IMR-90 (cell line): ENCODE data around the gene KDM1B. TPM values are rescaled to one million over a fixed set of nuclear protein-coding genes. Genes with fewer than 3 reads are reported as not detected.
A peak's percentile ranks its signal among the peaks of the same experiment; 100 is the strongest.

ENCODE experiments used
- ATAC-seq: fragments of 200-7000 bp; cut with Tn5 transposase; 2 replicates; pipeline ENCODE4 v1.9.1; 2020; ENCODE audit warnings: low read depth, mild to moderate bottlenecking, moderate library complexity
- BruUV-seq: library from RNA; stranded (reverse); fragments of 400-500 nt; replicated peaks from 2 replicates; lab custom pipeline; 2021; lab: Mats Ljungman, UMichigan
- CTCF ChIA-PET: fragments of 300-600 bp; formaldehyde crosslinking; extraction: SDS; loops from one replicate; lab custom pipeline; 2021; ENCODE audit warnings: antibody characterized with exemption; lab: Yijun Ruan, JAX
- POLR2A ChIA-PET: fragments of 300-600 bp; sonication (Branson Sonifier 250); formaldehyde crosslinking; loops from one replicate; lab custom pipeline; 2022; ENCODE audit warnings: antibody characterized with exemption; ENCODE audit not compliant: unreplicated experiment; lab: Charles Lee
- DNase-seq: peaks from one replicate; pipeline ENCODE4 v3.0.0; 2013
- H2AFZ ChIP-seq: replicated peaks from 2 replicates; pipeline ENCODE3; 2013; ENCODE audit warnings: low read length, mild to moderate bottlenecking; ENCODE audit not compliant: poor library complexity
- H2AK5ac ChIP-seq: 2 replicates; pipeline ENCODE4 v1.6.1; 2013; ENCODE audit warnings: low read depth, low read length, inconsistent platforms
- H2AK9ac ChIP-seq: replicated peaks from 2 replicates; pipeline ENCODE3; 2013; ENCODE audit warnings: mild to moderate bottlenecking, low read depth, low read length, moderate library complexity; ENCODE audit not compliant: poor library complexity
- H2BK120ac ChIP-seq: 2 replicates; pipeline ENCODE4 v1.6.1; 2013; ENCODE audit warnings: low read depth, low read length, inconsistent platforms
- H2BK15ac ChIP-seq: 3 replicates; pipeline ENCODE4 v1.6.1; 2013; ENCODE audit warnings: low read depth, low read length, inconsistent platforms
- H2BK20ac ChIP-seq: 2 replicates; pipeline ENCODE4 v1.6.1; 2013; ENCODE audit warnings: low read depth, mild to moderate bottlenecking, inconsistent platforms, low read length, moderate library complexity
- H2BK5ac ChIP-seq: 2 replicates; pipeline ENCODE4 v1.6.1; 2013; ENCODE audit warnings: mild to moderate bottlenecking, low read depth, low read length, inconsistent platforms; ENCODE audit not compliant: poor library complexity, severe bottlenecking
- H3K14ac ChIP-seq: replicated peaks from 2 replicates; pipeline ENCODE4 v1.6.1; 2013; ENCODE audit warnings: low read depth, low read length, inconsistent platforms
- H3K18ac ChIP-seq: 2 replicates; pipeline ENCODE4 v1.6.1; 2013; ENCODE audit warnings: low read depth, low read length, control low read depth
- H3K23ac ChIP-seq: 2 replicates; pipeline ENCODE4 v1.6.1; 2013; ENCODE audit warnings: low read depth, low read length, inconsistent platforms
- H3K27ac ChIP-seq: 2 replicates; pipeline ENCODE4 v1.5.1; 2013; ENCODE audit warnings: mild to moderate bottlenecking, control low read depth, low read length; ENCODE audit not compliant: insufficient read depth
- H3K27me3 ChIP-seq: 2 replicates; pipeline ENCODE4 v1.6.1; 2013; ENCODE audit warnings: low read length; ENCODE audit not compliant: control insufficient read depth, insufficient read depth
- H3K36me3 ChIP-seq: 2 replicates; pipeline ENCODE4 v1.6.1; 2013; ENCODE audit warnings: low read length, mixed read lengths; ENCODE audit not compliant: control insufficient read depth, insufficient read depth
- H3K4ac ChIP-seq: 2 replicates; pipeline ENCODE4 v1.6.1; 2013; ENCODE audit warnings: low read depth, low read length, inconsistent platforms
- H3K4me1 ChIP-seq: 2 replicates; pipeline ENCODE4 v1.6.1; 2013; ENCODE audit warnings: low read length, mixed read lengths; ENCODE audit not compliant: control insufficient read depth, insufficient read depth
- H3K4me2 ChIP-seq: 2 replicates; pipeline ENCODE4 v1.6.1; 2013; ENCODE audit warnings: low read depth, mild to moderate bottlenecking, control low read depth, low read length, moderate library complexity
- H3K4me3 ChIP-seq: 2 replicates; pipeline ENCODE4 v1.5.1; 2013; ENCODE audit warnings: low read depth, mild to moderate bottlenecking, control low read depth, low read length, moderate library complexity; ENCODE audit not compliant: insufficient read depth
- H3K56ac ChIP-seq: 2 replicates; pipeline ENCODE4 v1.6.1; 2013; ENCODE audit warnings: low read length, inconsistent platforms; ENCODE audit not compliant: insufficient read depth; ENCODE audit errors: extremely low read depth
- H3K79me1 ChIP-seq, 2 experiments: 2 replicates each; pipeline ENCODE4 v1.6.1; 2013; ENCODE audit warnings: low read length in 2 of 2, inconsistent platforms in 1 of 2, low read depth in 1 of 2
- H3K9ac ChIP-seq: 2 replicates; pipeline ENCODE4 v1.6.1; 2013; ENCODE audit warnings: low read depth, low read length, control low read depth
- H3K9me1 ChIP-seq: 2 replicates; pipeline ENCODE4 v1.6.1; 2013; ENCODE audit warnings: low read length, inconsistent platforms; ENCODE audit not compliant: insufficient read depth
- H3K9me3 ChIP-seq: 2 replicates; pipeline ENCODE4 v1.6.1; 2013; ENCODE audit warnings: low read length; ENCODE audit not compliant: control insufficient read depth, insufficient read depth
- H4K20me1 ChIP-seq: 2 replicates; pipeline ENCODE4 v1.6.1; 2013; ENCODE audit warnings: low read length, inconsistent platforms; ENCODE audit not compliant: insufficient read depth
- H4K5ac ChIP-seq: 2 replicates; pipeline ENCODE4 v1.6.1; 2013; ENCODE audit warnings: mild to moderate bottlenecking, low read depth, low read length, control low read depth
- H4K8ac ChIP-seq, 2 experiments: 2 replicates each; pipeline ENCODE4 v1.6.1; 2013; ENCODE audit warnings: low read depth in 2 of 2, low read length in 2 of 2, control low read depth in 1 of 2, inconsistent platforms in 1 of 2
- H4K91ac ChIP-seq: 2 replicates; pipeline ENCODE4 v1.6.1; 2013; ENCODE audit warnings: low read depth, low read length, inconsistent platforms; ENCODE audit not compliant: insufficient read depth
- BHLHE40 ChIP-seq: fragments of 150-350 bp; IDR thresholded peaks from 2 replicates; pipeline ENCODE4 v1.6.1; 2016; ENCODE audit warnings: mild to moderate bottlenecking, low read depth, low read length
- CEBPB ChIP-seq: IDR thresholded peaks from 2 replicates; pipeline ENCODE4 v1.6.1; 2012; ENCODE audit warnings: low read depth, low read length, improper control_type of control experiment
- CHD1 ChIP-seq: IDR thresholded peaks from 2 replicates; pipeline ENCODE4 v1.6.1; 2012; ENCODE audit warnings: low read depth, low read length, improper control_type of control experiment
- FOS ChIP-seq: fragments of 150-350 bp; IDR thresholded peaks from 2 replicates; pipeline ENCODE4 v1.6.1; 2016; ENCODE audit warnings: low read depth, low read length
- MAFK ChIP-seq: IDR thresholded peaks from 2 replicates; pipeline ENCODE4 v1.6.1; 2012; ENCODE audit warnings: low read depth, low read length, improper control_type of control experiment
- MAZ ChIP-seq: IDR thresholded peaks from 2 replicates; pipeline ENCODE4 v1.6.1; 2012; ENCODE audit warnings: low read depth, mild to moderate bottlenecking, low read length, improper control_type of control experiment, moderate library complexity, borderline replicate concordance
- MXI1 ChIP-seq: IDR thresholded peaks from 2 replicates; pipeline ENCODE4 v1.6.1; 2012; ENCODE audit warnings: low read depth, mild to moderate bottlenecking, low read length, moderate library complexity, borderline replicate concordance
- POLR2A ChIP-seq: IDR thresholded peaks from 2 replicates; pipeline ENCODE4 v1.6.1; 2012; ENCODE audit warnings: mild to moderate bottlenecking, low read depth, low read length
- RAD21 ChIP-seq: IDR thresholded peaks from 2 replicates; pipeline ENCODE4 v1.6.1; 2012; ENCODE audit warnings: low read length, improper control_type of control experiment
- RCOR1 ChIP-seq: IDR thresholded peaks from 2 replicates; pipeline ENCODE4 v1.6.1; 2012; ENCODE audit warnings: mild to moderate bottlenecking, low read length, improper control_type of control experiment; ENCODE audit not compliant: insufficient replicate concordance
- RFX5 ChIP-seq: IDR thresholded peaks from 2 replicates; pipeline ENCODE4 v1.8.0; 2012; ENCODE audit warnings: low read depth, mild to moderate bottlenecking, low read length, moderate library complexity
- SMC3 ChIP-seq: fragments of 150-350 bp; IDR thresholded peaks from 2 replicates; pipeline ENCODE4 v1.6.1; 2016; ENCODE audit warnings: low read depth, mild to moderate bottlenecking, antibody characterized with exemption, low read length, moderate library complexity
- WGBS, 2 experiments: methylation state at CpG; one replicate each; pipeline versions ENCODE4 v1.1.5 to v1.1.7; 2013; ENCODE audit warnings: missing lambda C conversion rate in 2 of 2; ENCODE audit not compliant: insufficient read length in 1 of 2; ENCODE audit errors: extremely low coverage in 2 of 2; 5-methylcytosine and 5-hydroxymethylcytosine counted together
- dilution Hi-C: fragments of 300-500 bp; cut with HindIII; formaldehyde crosslinking; loops from one replicate; pipeline ENCODE4 v1.14.3; 2018; ENCODE audit warnings: low sequenced_read_pairs; ENCODE audit not compliant: unreplicated experiment
- in situ Hi-C: fragments of 300-500 bp; cut with MboI; formaldehyde crosslinking; loops from 3 replicates; pipeline ENCODE4 v1.14.3; 2019; ENCODE audit warnings: low sequenced_read_pairs, inconsistent platforms, mixed read lengths
- intact Hi-C: fragments of 100-400 bp; cut with micrococcal nuclease; formaldehyde crosslinking; loops from 2 replicates; pipeline ENCODE4 v1.10.0; 2022
- polyA plus RNA-seq, 3 experiments: library from polyadenylated mRNA; depleted of rRNA; stranded (reverse); fragments of >200 nt; gene quantifications; 2 replicates each; pipeline ENCODE4 v1.2.3, GENCODE V29; 2012; ENCODE audit warnings: low replicate concordance in 1 of 3
- total RNA-seq: library from RNA; depleted of rRNA; stranded (reverse); fragments of >200 nt; gene quantifications from 2 replicates; pipeline ENCODE4 v1.2.3, GENCODE V29; 2012
- TF ChIP-seq, protein P1 (sequence below): fragments of 150-350 bp; IDR thresholded peaks from 2 replicates; pipeline ENCODE4 v1.6.1; 2017; ENCODE audit warnings: mild to moderate bottlenecking, antibody characterized with exemption, low read length, low read depth
- TF ChIP-seq, protein P2 (sequence below): fragments of 150-350 bp; IDR thresholded peaks from 2 replicates; pipeline ENCODE4 v1.6.1; 2016; ENCODE audit warnings: low read depth, mild to moderate bottlenecking, low read length, moderate library complexity, borderline replicate concordance

The KDM1B gene
- total and polyA plus RNA-seq, 2 of the 4 experiments (the other 2 are of a cell fraction), result 13.2 to 16.7 TPM

DNA sequence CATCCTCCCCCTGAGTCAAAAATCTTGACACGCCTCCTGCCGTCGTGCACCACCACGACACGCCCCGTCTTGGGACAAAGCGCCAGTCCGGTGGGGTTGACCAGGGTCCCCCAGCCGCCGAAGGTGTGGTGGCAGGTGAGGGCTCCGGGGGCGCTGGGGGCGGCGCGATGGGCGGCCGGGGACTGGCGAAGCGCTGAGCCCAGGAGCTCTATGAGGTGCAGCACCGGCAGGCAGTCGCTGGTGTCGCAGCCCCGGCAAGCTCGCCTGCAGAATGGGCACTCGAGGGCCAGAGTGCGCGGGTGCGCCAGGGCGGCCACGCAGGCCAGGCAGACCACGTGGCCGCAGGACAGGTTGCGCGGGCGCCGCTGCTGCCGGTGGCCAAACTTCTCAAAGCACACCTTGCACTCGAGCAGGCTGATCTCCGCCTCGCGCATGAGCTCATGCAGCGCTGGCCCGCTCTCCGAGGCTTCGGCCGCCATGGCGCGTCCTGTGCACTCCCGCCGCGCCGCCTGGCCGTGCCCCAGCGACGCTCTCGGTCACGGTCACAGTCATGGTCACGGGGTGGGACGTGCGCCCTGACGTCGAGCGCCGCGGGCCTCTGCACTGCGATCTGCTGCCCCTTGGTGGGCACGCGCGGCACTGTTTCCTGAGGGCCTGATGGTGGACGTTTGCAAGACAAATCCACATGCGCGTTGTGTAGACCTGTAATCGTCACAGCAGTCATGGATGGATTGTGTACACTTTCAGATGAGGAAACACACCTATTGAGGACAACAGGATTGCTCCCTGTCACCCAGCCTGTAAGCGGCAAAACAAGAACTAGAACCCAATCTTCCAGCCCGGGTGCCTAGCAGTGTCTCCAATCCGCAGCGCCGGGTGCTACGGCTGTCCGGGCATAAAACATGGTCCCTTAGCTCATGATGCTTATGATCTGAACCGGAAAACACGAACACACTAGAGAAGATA lies 32.8 kb upstream of the KDM1B start, which contains the start of gene NHLRC1:
Gene NHLRC1, minus strand, starts transcription at position 550 of the 966 bp plus-strand sequence. Its CDS starts 71 bp downstream, at position 479.
- BruUV-seq, result no TSS peak
- Histone ChIP-seq H4K91ac (peak within 1 kb of the TSS; percentile 75), H2BK15ac (peak within 1 kb of the TSS; percentile 73; the same call in 2 of the 3 replicates), H3K4me2 (peak within 1 kb of the TSS; percentile 87), H4K8ac (peak within 1 kb of the TSS; percentile 17 to 92; a peak in 3 of 4 replicates), H3K36me3 (no peaks in the 10 kb centered on the region), H3K56ac (peak within 1 kb of the TSS; percentile 59; the same call in 1 of the 2 replicates), H4K20me1 (no peaks in the 10 kb centered on the region), H2BK120ac (peak within 1 kb of the TSS; percentile 91), H3K79me1 (peaks cover 5 to 12% of the 10 kb centered on the region in 2 experiments; a peak in 2 of 4 replicates), H3K27me3 (no peaks in the 10 kb centered on the region), H2AFZ (peak within 1 kb of the TSS; percentile 98), H3K9me3 (no peaks in the 10 kb centered on the region), H3K23ac (peak within 1 kb of the TSS; percentile 48), H3K14ac (peak within 1 kb of the TSS; percentile 93), H2AK9ac (peak within 1 kb of the TSS; percentile 83), H4K5ac (peak within 1 kb of the TSS; percentile 96), H3K4ac (peak within 1 kb of the TSS; percentile 89), H3K18ac (peak within 1 kb of the TSS; percentile 85), H3K27ac (peak within 1 kb of the TSS; percentile 27; the same call in 1 of the 2 replicates), H3K4me3 (peak within 1 kb of the TSS; percentile 74), H3K9me1 (peaks cover 4% of the 10 kb centered on the region; the same call in 1 of the 2 replicates), H2BK20ac (peak within 1 kb of the TSS; percentile 93), H2BK5ac (no peak within 1 kb of the TSS), H3K9ac (peak within 1 kb of the TSS; percentile 71), H2AK5ac (peak within 1 kb of the TSS; percentile 75; the same call in 1 of the 2 replicates), H3K4me1 (peaks cover 6% of the 10 kb centered on the region)
- POLR2A ChIA-PET, result no interaction called here
- ATAC-seq (peak; percentile 100), DNase-seq (peak; percentile 82)
- WGBS, 2 experiments, result 22% methylated on average over 32 of the region's 82 CpGs; no CpG with 5 or more reads in 1 of the 2 experiments
- intact Hi-C loops (loop anchor here (1.0 to 5.0 kb wide), 4 partner anchors 135 to 305 kb away; partner anchors contain the start of gene KIF13A), dilution Hi-C loops (no loop called here), in situ Hi-C loops (loop anchor here (5.0 kb wide), 2 partner anchors 135 to 285 kb away; partner anchors contain the start of gene KIF13A)
- CTCF ChIA-PET, result interaction anchor here (0.6 to 2.2 kb wide), 8 partner anchors 20 to 1970 kb away, joined by 3 to 7 read pairs (median 3); no protein-coding TSS in a partner anchor
- TF ChIP-seq MXI1 (peak; percentile 72; the same call in 1 of the 2 replicates), CHD1 (no peak), FOS (peak; percentile 36), BHLHE40 (peak; percentile 83), RAD21 (peak; percentile 93), POLR2A (no peak), MAFK (no peak), SMC3 (peak; percentile 94), MAZ (0 out of 2 replicates have a peak, but pooled peaks have one; percentile 11), CEBPB (no peak), RCOR1 (peak; percentile 26), RFX5 (no peak)
- TF ChIP-seq, protein P1, sequence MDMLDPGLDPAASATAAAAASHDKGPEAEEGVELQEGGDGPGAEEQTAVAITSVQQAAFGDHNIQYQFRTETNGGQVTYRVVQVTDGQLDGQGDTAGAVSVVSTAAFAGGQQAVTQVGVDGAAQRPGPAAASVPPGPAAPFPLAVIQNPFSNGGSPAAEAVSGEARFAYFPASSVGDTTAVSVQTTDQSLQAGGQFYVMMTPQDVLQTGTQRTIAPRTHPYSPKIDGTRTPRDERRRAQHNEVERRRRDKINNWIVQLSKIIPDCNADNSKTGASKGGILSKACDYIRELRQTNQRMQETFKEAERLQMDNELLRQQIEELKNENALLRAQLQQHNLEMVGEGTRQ, result peak; percentile 90
- TF ChIP-seq, protein P2, sequence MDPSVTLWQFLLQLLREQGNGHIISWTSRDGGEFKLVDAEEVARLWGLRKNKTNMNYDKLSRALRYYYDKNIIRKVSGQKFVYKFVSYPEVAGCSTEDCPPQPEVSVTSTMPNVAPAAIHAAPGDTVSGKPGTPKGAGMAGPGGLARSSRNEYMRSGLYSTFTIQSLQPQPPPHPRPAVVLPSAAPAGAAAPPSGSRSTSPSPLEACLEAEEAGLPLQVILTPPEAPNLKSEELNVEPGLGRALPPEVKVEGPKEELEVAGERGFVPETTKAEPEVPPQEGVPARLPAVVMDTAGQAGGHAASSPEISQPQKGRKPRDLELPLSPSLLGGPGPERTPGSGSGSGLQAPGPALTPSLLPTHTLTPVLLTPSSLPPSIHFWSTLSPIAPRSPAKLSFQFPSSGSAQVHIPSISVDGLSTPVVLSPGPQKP, result no peak
